GM13976 (cell line): Measurements from ENCODE around the gene KRT10.
A peak's percentile ranks its signal among the peaks of the same experiment; 100 is the strongest.

ENCODE experiments used
- DNase-seq: peaks from one replicate; pipeline ENCODE4 v3.0.0; 2012; ENCODE audit warnings: low spot score
- CTCF ChIP-seq: IDR thresholded peaks from 2 replicates; pipeline ENCODE4 v1.5.1; 2012; ENCODE audit warnings: borderline replicate concordance, mild to moderate bottlenecking; ENCODE audit not compliant: insufficient read depth; ENCODE audit errors: extremely low read depth, missing control alignments, control extremely low read depth
- in situ Hi-C: fragments of 300-500 bp; cut with MboI; formaldehyde crosslinking; loops from one replicate; pipeline ENCODE4 v1.12.0; 2022; ENCODE audit warnings: low sequenced_read_pairs, mixed read lengths, inconsistent platforms; ENCODE audit not compliant: unreplicated experiment

The KRT10 gene

GRCh38 chr17:40825599-40825998, 3.2 kb upstream of the KRT10 start:
- DNase-seq: no peak
- no peak for TF ChIP-seq CTCF
- in situ Hi-C loops: no loop called here

GRCh38 chr17:40824015-40824832, 1.8 kb upstream of the KRT10 start:
- in situ Hi-C loops: no loop called here
- DNase-seq: no peak
- TF ChIP-seq CTCF: no peak

- no peak for TF ChIP-seq CTCF
- no peak for DNase-seq
- in situ Hi-C loops: no loop called here
These were observed 878 bp downstream of the KRT10 start for GRCh38 chr17:40821536-40821935.

GRCh38 chr17:40820228-40820838, 2.1 kb downstream of the KRT10 start:
- DNase-seq: no peak
- in situ Hi-C loops: no loop called here
- no peak for TF ChIP-seq CTCF

- in situ Hi-C loops: no loop called here
- no peak for DNase-seq
- TF ChIP-seq CTCF: no peak
These were observed 2.8 kb downstream of the KRT10 start for GRCh38 chr17:40819528-40820125.

GRCh38 chr17:40818733-40819527, 3.5 kb downstream of the KRT10 start:
- peak; percentile 87 for DNase-seq
- no peak for TF ChIP-seq CTCF
- in situ Hi-C loops: no loop called here
